Loucy (cell line): ENCODE results near the gene BFSP1.

Source experiments
- H2AFZ ChIP-seq: fragments of 200-600 bp; sonication (generic); 2 replicates; pipeline ENCODE4 v1.6.0; 2016; ENCODE audit warnings: antibody characterized with exemption, mild to moderate bottlenecking, low read length, moderate library complexity
- H3F3A ChIP-seq: fragments of 200-600 bp; 2 replicates; pipeline ENCODE4 v1.6.0; 2016; ENCODE audit warnings: antibody characterized with exemption, low read depth, mild to moderate bottlenecking
- H3K27me3 ChIP-seq: fragments of 200-600 bp; sonication (generic); 2 replicates; pipeline ENCODE4 v1.6.1; 2014; ENCODE audit warnings: low read length, mild to moderate bottlenecking; ENCODE audit not compliant: insufficient read depth, poor library complexity, severe bottlenecking
- H3K36me3 ChIP-seq: fragments of 200-600 bp; sonication (generic); 2 replicates; pipeline ENCODE4 v1.6.1; 2016; ENCODE audit warnings: low read length; ENCODE audit not compliant: insufficient read depth
- H3K4me1 ChIP-seq: fragments of 200-600 bp; sonication (generic); 2 replicates; pipeline ENCODE4 v1.5.1; 2014; ENCODE audit warnings: low read length, mild to moderate bottlenecking; ENCODE audit not compliant: insufficient read depth, poor library complexity, severe bottlenecking
- H3K4me2 ChIP-seq: fragments of 200-600 bp; sonication (generic); 2 replicates; pipeline ENCODE4 v1.6.0; 2014; ENCODE audit warnings: antibody characterized with exemption, low read length, low read depth, mild to moderate bottlenecking; ENCODE audit not compliant: poor library complexity, severe bottlenecking
- H3K4me3 ChIP-seq: fragments of 200-600 bp; sonication (generic); 2 replicates; pipeline ENCODE4 v1.5.1; 2014; ENCODE audit warnings: low read length, mild to moderate bottlenecking, mixed read lengths; ENCODE audit not compliant: poor library complexity, severe bottlenecking
- H3K79me2 ChIP-seq: fragments of 200-600 bp; sonication (generic); 2 replicates; pipeline ENCODE4 v1.6.1; 2014; ENCODE audit warnings: low read length; ENCODE audit not compliant: insufficient read depth
- H3K9ac ChIP-seq: fragments of 200-600 bp; sonication (generic); 2 replicates; pipeline ENCODE4 v1.6.0; 2014; ENCODE audit warnings: mild to moderate bottlenecking, low read depth, low read length, moderate library complexity; ENCODE audit not compliant: poor library complexity, severe bottlenecking
- H3K9me2 ChIP-seq: fragments of 200-600 bp; sonication (generic); replicated peaks from 2 replicates; pipeline ENCODE4 v1.6.1; 2016; ENCODE audit warnings: low read depth, low read length, mixed read lengths
- H3K9me3 ChIP-seq: fragments of 200-600 bp; sonication (generic); 2 replicates; pipeline ENCODE4 v1.6.1; 2014; ENCODE audit warnings: mild to moderate bottlenecking, antibody characterized with exemption, low read length, low read depth; ENCODE audit not compliant: insufficient read depth
- H4K20me1 ChIP-seq: fragments of 200-600 bp; sonication (generic); 2 replicates; pipeline ENCODE4 v1.6.0; 2014; ENCODE audit warnings: antibody characterized with exemption, low read length, mild to moderate bottlenecking; ENCODE audit not compliant: insufficient read depth, poor library complexity, severe bottlenecking
- CTCF ChIP-seq: fragments of 200-600 bp; sonication (generic); conservative IDR thresholded peaks from 2 replicates; pipeline ENCODE4 v1.5.1; 2014; ENCODE audit warnings: mild to moderate bottlenecking, antibody characterized with exemption, low read length
- EZH2phosphoT487 ChIP-seq: fragments of 200-600 bp; IDR thresholded peaks from 2 replicates; pipeline ENCODE4 v1.6.1; 2018; ENCODE audit warnings: antibody characterized with exemption, mild to moderate bottlenecking, moderate library complexity, borderline replicate concordance

The BFSP1 gene

DNA sequence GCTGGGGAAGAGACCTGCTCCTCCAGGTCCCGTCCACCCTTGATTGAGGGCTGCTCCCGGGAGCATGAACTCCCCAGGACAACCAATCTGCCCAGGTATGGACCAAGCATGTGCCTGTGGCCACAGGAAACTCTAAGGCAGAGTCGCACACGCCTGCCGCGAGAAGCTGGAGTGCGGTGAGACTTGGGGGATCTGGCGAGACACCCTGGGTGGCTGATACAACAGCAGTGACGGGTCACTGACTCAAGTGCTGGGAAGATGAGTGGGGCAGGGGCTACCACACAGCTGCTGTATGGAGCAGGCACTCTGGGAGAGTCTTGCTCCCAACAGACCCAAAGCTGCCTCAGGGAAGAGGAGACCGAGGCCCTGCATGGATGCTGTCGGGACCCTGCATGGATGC lies 40.1 kb downstream of the BFSP1 start:
- no peaks in the 10 kb centered on the region for H3K9me3 ChIP-seq
- no peaks in the 10 kb centered on the region for H3K9me2 ChIP-seq
- no peaks in the 10 kb centered on the region for H3K4me1 ChIP-seq
- H2AFZ ChIP-seq: no peak overlapping the region
- H3K27me3 ChIP-seq: no peaks in the 10 kb centered on the region
- H3K4me3 ChIP-seq: no peak overlapping the region
- no peak overlapping the region for H3K9ac ChIP-seq
- no peak overlapping the region for H3K4me2 ChIP-seq
- H3K36me3 ChIP-seq: no peaks in the 10 kb centered on the region
- H3K79me2 ChIP-seq: no peaks in the 10 kb centered on the region
- TF ChIP-seq CTCF (no peak), EZH2phosphoT487 (no peak)
- no peaks in the 10 kb centered on the region for H3F3A ChIP-seq
- no peaks in the 10 kb centered on the region for H4K20me1 ChIP-seq

GRCh38 chr20:17490501-17490900 lies 40.7 kb downstream of the BFSP1 start:
- H4K20me1 ChIP-seq: no peaks in the 10 kb centered on the region
- H3K36me3 ChIP-seq: no peaks in the 10 kb centered on the region
- H2AFZ ChIP-seq: no peak overlapping the region
- no peak overlapping the region for H3K4me3 ChIP-seq
- no peaks in the 10 kb centered on the region for H3K27me3 ChIP-seq
- no peaks in the 10 kb centered on the region for H3K79me2 ChIP-seq
- H3K9me3 ChIP-seq: no peaks in the 10 kb centered on the region
- H3F3A ChIP-seq: no peaks in the 10 kb centered on the region
- no peaks in the 10 kb centered on the region for H3K4me1 ChIP-seq
- no peaks in the 10 kb centered on the region for H3K9me2 ChIP-seq
- TF ChIP-seq EZH2phosphoT487 (no peak), CTCF (no peak)
- H3K4me2 ChIP-seq: no peak overlapping the region
- H3K9ac ChIP-seq: no peak overlapping the region

GRCh38 chr20:17488916-17489600 lies 42.1 kb downstream of the BFSP1 start:
- Histone ChIP-seq H3K9ac (no peak overlapping the region), H4K20me1 (no peaks in the 10 kb centered on the region), H3K4me2 (no peak overlapping the region), H3K36me3 (no peaks in the 10 kb centered on the region), H3K27me3 (no peaks in the 10 kb centered on the region), H3K9me3 (no peaks in the 10 kb centered on the region; the same call in 1 of the 2 replicates), H3K9me2 (no peaks in the 10 kb centered on the region), H3K79me2 (no peaks in the 10 kb centered on the region), H3K4me3 (no peak overlapping the region), H3K4me1 (no peaks in the 10 kb centered on the region), H2AFZ (no peak overlapping the region), H3F3A (no peaks in the 10 kb centered on the region)
- TF ChIP-seq EZH2phosphoT487 (no peak), CTCF (no peak)
